HEK293 (cell line): Measurements from ENCODE around the gene TNIK.

ENCODE experiments used
- CTCF ChIA-PET: fragments of 350-600 bp; formaldehyde crosslinking; extraction: SDS; loops from one replicate; lab custom pipeline; 2021; ENCODE audit warnings: antibody characterized with exemption; lab: Yijun Ruan, JAX
- POLR2A ChIA-PET: fragments of 300-600 bp; formaldehyde crosslinking; extraction: SDS; loops from one replicate; lab custom pipeline; 2020; ENCODE audit warnings: antibody characterized with exemption, inconsistent platforms; lab: Yijun Ruan, JAX
- H3K27ac ChIP-seq: fragments of 200-500 bp; sonication (Bioruptor generic); 2 replicates; pipeline ENCODE4 v1.5.1; 2014; ENCODE audit warnings: low read depth, low read length, control low read depth, inconsistent platforms; ENCODE audit errors: extremely low read depth
- H3K36me3 ChIP-seq, 2 experiments: fragments of 200-500 bp in 1 of 2; sonication (Bioruptor generic) in 1 of 2; 1 replicate in 1 of 2; 2 replicates in 1 of 2; pipeline ENCODE4 v1.5.1; 2014 to 2017; ENCODE audit warnings: inconsistent platforms in 2 of 2, low read length in 2 of 2; ENCODE audit not compliant: control insufficient read depth in 2 of 2, insufficient read depth in 1 of 2
- H3K4me1 ChIP-seq: fragments of 200-500 bp; sonication (Bioruptor generic); 2 replicates; pipeline ENCODE4 v1.5.1; 2014; ENCODE audit warnings: mild to moderate bottlenecking, low read length, inconsistent platforms; ENCODE audit not compliant: control insufficient read depth, insufficient read depth
- H3K4me3 ChIP-seq: 2 replicates; pipeline ENCODE4 v1.5.1; 2011; ENCODE audit warnings: low read depth, mild to moderate bottlenecking, control low read depth, low read length, moderate library complexity
- H3K9me3 ChIP-seq: fragments of 200-500 bp; sonication (Bioruptor generic); 2 replicates; pipeline ENCODE4 v1.5.1; 2014; ENCODE audit warnings: low read depth, low read length, inconsistent platforms; ENCODE audit not compliant: control insufficient read depth, insufficient read depth
- GLIS1 ChIP-seq: fragments of 450-650 bp; formaldehyde crosslinking; IDR thresholded peaks from 2 replicates; pipeline ENCODE4 v1.5.1; 2016; ENCODE audit warnings: missing biosample characterization, missing genetic modification characterization
- HOXC10 ChIP-seq: sonication (generic); formaldehyde crosslinking; IDR thresholded peaks from 2 replicates; pipeline ENCODE4 v1.8.1; 2023; ENCODE audit warnings: mild to moderate bottlenecking, missing genetic modification reagents
- TSHZ1 ChIP-seq: fragments of 450-650 bp; formaldehyde crosslinking; IDR thresholded peaks from 2 replicates; pipeline ENCODE4 v1.5.1; 2016; ENCODE audit warnings: missing biosample characterization, missing genetic modification characterization, borderline replicate concordance
- ZBTB10 ChIP-seq: fragments of 450-650 bp; formaldehyde crosslinking; IDR thresholded peaks from 2 replicates; pipeline ENCODE4 v1.5.1; 2016; ENCODE audit warnings: missing biosample characterization, missing genetic modification characterization
- ZBTB6 ChIP-seq: fragments of 450-650 bp; formaldehyde crosslinking; IDR thresholded peaks from 2 replicates; pipeline ENCODE4 v1.5.1; 2017; ENCODE audit warnings: missing biosample characterization, missing genetic modification characterization
- ZNF112 ChIP-seq: fragments of 450-650 bp; formaldehyde crosslinking; IDR thresholded peaks from 2 replicates; pipeline ENCODE4 v1.5.0; 2017; ENCODE audit warnings: missing biosample characterization, missing genetic modification characterization
- ZNF184 ChIP-seq: fragments of 450-650 bp; IDR thresholded peaks from 2 replicates; pipeline ENCODE4 v1.5.1; 2018; ENCODE audit warnings: missing biosample characterization, mild to moderate bottlenecking, missing genetic modification characterization
- ZNF223 ChIP-seq: fragments of 450-650 bp; formaldehyde crosslinking; IDR thresholded peaks from 2 replicates; pipeline ENCODE4 v1.5.1; 2016; ENCODE audit warnings: missing biosample characterization, missing genetic modification characterization
- ZNF311 ChIP-seq: fragments of 450-650 bp; formaldehyde crosslinking; IDR thresholded peaks from 2 replicates; pipeline ENCODE4 v1.5.1; 2017; ENCODE audit warnings: missing biosample characterization, missing genetic modification characterization, borderline replicate concordance
- ZNF473 ChIP-seq: fragments of 450-650 bp; formaldehyde crosslinking; IDR thresholded peaks from 2 replicates; pipeline ENCODE4 v1.5.1; 2017; ENCODE audit warnings: missing biosample characterization, missing genetic modification characterization
- ZNF488 ChIP-seq: fragments of 450-650 bp; formaldehyde crosslinking; IDR thresholded peaks from 2 replicates; pipeline ENCODE4 v1.5.1; 2016; ENCODE audit warnings: missing biosample characterization, missing genetic modification characterization
- ZNF514 ChIP-seq: fragments of 450-650 bp; formaldehyde crosslinking; IDR thresholded peaks from 2 replicates; pipeline ENCODE4 v1.5.1; 2016; ENCODE audit warnings: missing biosample characterization, missing genetic modification characterization
- ZNF555 ChIP-seq: fragments of 450-650 bp; formaldehyde crosslinking; conservative IDR thresholded peaks from 2 replicates; pipeline ENCODE4 v1.5.1; 2017; ENCODE audit warnings: missing biosample characterization, mild to moderate bottlenecking, missing genetic modification characterization, inconsistent platforms
- ZNF600 ChIP-seq: fragments of 450-650 bp; formaldehyde crosslinking; IDR thresholded peaks from 2 replicates; pipeline ENCODE4 v1.5.1; 2016; ENCODE audit warnings: missing biosample characterization, missing genetic modification characterization
- ZNF707 ChIP-seq: fragments of 450-650 bp; formaldehyde crosslinking; IDR thresholded peaks from 2 replicates; pipeline ENCODE4 v1.5.1; 2016; ENCODE audit warnings: missing biosample characterization, missing genetic modification characterization
- ZSCAN16 ChIP-seq: fragments of 450-650 bp; formaldehyde crosslinking; IDR thresholded peaks from 2 replicates; pipeline ENCODE4 v1.5.1; 2016; ENCODE audit warnings: missing biosample characterization, missing genetic modification characterization
- ZSCAN4 ChIP-seq: fragments of 450-650 bp; formaldehyde crosslinking; IDR thresholded peaks from 2 replicates; pipeline ENCODE4 v1.5.1; 2017; ENCODE audit warnings: missing biosample characterization, missing genetic modification characterization
- TF ChIP-seq, protein P1 (sequence below): fragments of 450-650 bp; formaldehyde crosslinking; IDR thresholded peaks from 2 replicates; pipeline ENCODE4 v1.5.1; 2016; ENCODE audit warnings: missing biosample characterization, missing genetic modification characterization

Gene TNIK

GRCh38 chr3:171380711-171381425, 79.3 kb downstream of the TNIK start:
- H3K27ac ChIP-seq: no peak overlapping the region
- H3K4me3 ChIP-seq: no peak overlapping the region
- CTCF ChIA-PET: interaction anchor here (0.6 to 0.7 kb wide), 2 partner anchors 61 to 311 kb away, joined by 3 to 4 read pairs; no protein-coding TSS in a partner anchor
- H3K36me3 ChIP-seq: no peaks in the 10 kb centered on the region
- no peaks in the 10 kb centered on the region for H3K9me3 ChIP-seq
- TF ChIP-seq ZNF184 (tag by site-specific recombination): no peak
- TF ChIP-seq ZNF112 (tag by site-specific recombination): no peak
- no peak for TF ChIP-seq ZNF555 (tag by site-specific recombination)
- no peak for TF ChIP-seq ZBTB10 (tag by site-specific recombination)
- TF ChIP-seq ZSCAN16 (tag by site-specific recombination): no peak
- no peak for TF ChIP-seq TSHZ1
- no peak for TF ChIP-seq HOXC10
- no peak for TF ChIP-seq ZNF473
- POLR2A ChIA-PET: no interaction called here
- no peaks in the 10 kb centered on the region for H3K4me1 ChIP-seq

- no peaks in the 10 kb centered on the region for H3K9me3 ChIP-seq
- peak; percentile 44; the same call in 1 of the 2 replicates for TF ChIP-seq ZSCAN4
- TF ChIP-seq ZNF600 (tag by site-specific recombination): 0 out of 2 replicates have a peak, but pooled peaks have one; percentile 35
- TF ChIP-seq ZNF555 (tag by site-specific recombination): no peak
- TF ChIP-seq GLIS1: no peak
- CTCF ChIA-PET: interaction anchor here (1.0 to 1.1 kb wide), 2 partner anchors 13 to 24 kb away, joined by 3 read pairs; no protein-coding TSS in a partner anchor
- no peak overlapping the region for H3K27ac ChIP-seq
- H3K36me3 ChIP-seq: no peaks in the 10 kb centered on the region
- H3K4me1 ChIP-seq: no peaks in the 10 kb centered on the region
- POLR2A ChIA-PET: no interaction called here
- H3K4me3 ChIP-seq: no peak overlapping the region
Observed at GRCh38 chr3:171379961-171380483, 80.2 kb downstream of the TNIK start.

GRCh38 chr3:171379281-171379680, 80.9 kb downstream of the TNIK start:
- POLR2A ChIA-PET: no interaction called here
- Histone ChIP-seq H3K27ac (no peak overlapping the region), H3K9me3 (no peaks in the 10 kb centered on the region), H3K4me3 (no peak overlapping the region), H3K36me3 (no peaks in the 10 kb centered on the region), H3K4me1 (no peaks in the 10 kb centered on the region)
- CTCF ChIA-PET: interaction anchor here (1.0 to 1.1 kb wide), 2 partner anchors 14 to 24 kb away, joined by 3 read pairs; no protein-coding TSS in a partner anchor
- TF ChIP-seq ZNF707 (tag by site-specific recombination): no peak
- no peak for TF ChIP-seq ZNF514 (tag by site-specific recombination)
- TF ChIP-seq ZNF311 (tag by site-specific recombination): no peak
- no peak for TF ChIP-seq ZNF223 (tag by site-specific recombination)
- TF ChIP-seq ZNF184 (tag by site-specific recombination): no peak
- TF ChIP-seq, protein P1, sequence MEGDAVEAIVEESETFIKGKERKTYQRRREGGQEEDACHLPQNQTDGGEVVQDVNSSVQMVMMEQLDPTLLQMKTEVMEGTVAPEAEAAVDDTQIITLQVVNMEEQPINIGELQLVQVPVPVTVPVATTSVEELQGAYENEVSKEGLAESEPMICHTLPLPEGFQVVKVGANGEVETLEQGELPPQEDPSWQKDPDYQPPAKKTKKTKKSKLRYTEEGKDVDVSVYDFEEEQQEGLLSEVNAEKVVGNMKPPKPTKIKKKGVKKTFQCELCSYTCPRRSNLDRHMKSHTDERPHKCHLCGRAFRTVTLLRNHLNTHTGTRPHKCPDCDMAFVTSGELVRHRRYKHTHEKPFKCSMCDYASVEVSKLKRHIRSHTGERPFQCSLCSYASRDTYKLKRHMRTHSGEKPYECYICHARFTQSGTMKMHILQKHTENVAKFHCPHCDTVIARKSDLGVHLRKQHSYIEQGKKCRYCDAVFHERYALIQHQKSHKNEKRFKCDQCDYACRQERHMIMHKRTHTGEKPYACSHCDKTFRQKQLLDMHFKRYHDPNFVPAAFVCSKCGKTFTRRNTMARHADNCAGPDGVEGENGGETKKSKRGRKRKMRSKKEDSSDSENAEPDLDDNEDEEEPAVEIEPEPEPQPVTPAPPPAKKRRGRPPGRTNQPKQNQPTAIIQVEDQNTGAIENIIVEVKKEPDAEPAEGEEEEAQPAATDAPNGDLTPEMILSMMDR (tag by site-specific recombination): no peak
- TF ChIP-seq ZBTB6 (tag by site-specific recombination): no peak
- no peak for TF ChIP-seq ZNF488
